ENCODE measurements around the gene FOXL3. TPM values are rescaled to one million over a fixed set of nuclear protein-coding genes. Genes with fewer than 3 reads are reported as not detected.

FOXL3 gene
- total RNA-seq, 1 donor from 2014 or later: not detected

DNA sequence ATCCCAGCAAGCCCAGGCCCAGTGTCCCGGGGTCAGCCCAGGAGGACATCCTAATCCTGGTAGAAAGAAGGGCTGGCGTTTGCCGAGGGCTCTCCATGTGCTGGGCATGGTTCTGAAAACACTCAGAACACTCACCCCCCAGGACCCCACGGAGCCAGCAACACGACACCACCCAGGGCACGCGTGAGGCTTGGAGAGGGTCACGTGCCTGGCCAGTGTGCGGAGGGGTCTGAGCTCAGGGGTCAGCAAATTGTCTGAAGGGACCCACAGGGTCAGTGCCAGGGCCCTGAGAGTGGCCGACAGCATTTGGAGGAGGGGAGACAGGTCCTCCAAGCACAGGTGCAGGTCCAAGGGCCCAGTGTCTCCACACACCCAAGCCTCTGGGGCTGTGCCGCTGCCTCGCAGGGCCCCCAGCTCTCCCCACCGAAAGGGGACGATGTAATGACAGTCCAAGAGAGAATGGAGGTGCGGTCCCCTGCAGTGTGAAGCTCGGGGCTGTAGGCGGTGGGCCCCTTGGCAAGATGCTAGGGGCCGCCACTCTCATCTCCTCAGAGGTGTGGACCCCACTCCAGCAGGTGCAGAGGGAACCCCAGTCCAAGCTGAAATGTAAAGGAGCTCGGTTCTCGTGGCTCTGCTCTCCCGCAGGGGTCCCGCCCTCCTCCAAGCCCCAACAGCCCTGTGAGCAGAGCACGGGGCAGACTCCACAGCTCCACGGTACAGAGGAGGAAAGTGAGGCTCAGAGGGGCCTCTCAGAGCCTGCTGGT, 7.8 kb downstream of the FOXL3 start:
- Histone ChIP-seq H3K4me1 (no peaks in the 10 kb centered on the region), H3K9me3 (no peaks in the 10 kb centered on the region), H3K4me3 (no peak overlapping the region), H3K36me3 (no peaks in the 10 kb centered on the region), H3K27ac (no peak overlapping the region), H3K27me3 (peaks cover 16% of the 10 kb centered on the region)
- DNase-seq: peak; percentile 62
- TF ChIP-seq, protein P1, sequence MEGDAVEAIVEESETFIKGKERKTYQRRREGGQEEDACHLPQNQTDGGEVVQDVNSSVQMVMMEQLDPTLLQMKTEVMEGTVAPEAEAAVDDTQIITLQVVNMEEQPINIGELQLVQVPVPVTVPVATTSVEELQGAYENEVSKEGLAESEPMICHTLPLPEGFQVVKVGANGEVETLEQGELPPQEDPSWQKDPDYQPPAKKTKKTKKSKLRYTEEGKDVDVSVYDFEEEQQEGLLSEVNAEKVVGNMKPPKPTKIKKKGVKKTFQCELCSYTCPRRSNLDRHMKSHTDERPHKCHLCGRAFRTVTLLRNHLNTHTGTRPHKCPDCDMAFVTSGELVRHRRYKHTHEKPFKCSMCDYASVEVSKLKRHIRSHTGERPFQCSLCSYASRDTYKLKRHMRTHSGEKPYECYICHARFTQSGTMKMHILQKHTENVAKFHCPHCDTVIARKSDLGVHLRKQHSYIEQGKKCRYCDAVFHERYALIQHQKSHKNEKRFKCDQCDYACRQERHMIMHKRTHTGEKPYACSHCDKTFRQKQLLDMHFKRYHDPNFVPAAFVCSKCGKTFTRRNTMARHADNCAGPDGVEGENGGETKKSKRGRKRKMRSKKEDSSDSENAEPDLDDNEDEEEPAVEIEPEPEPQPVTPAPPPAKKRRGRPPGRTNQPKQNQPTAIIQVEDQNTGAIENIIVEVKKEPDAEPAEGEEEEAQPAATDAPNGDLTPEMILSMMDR (IDR thresholded peaks at IDR 0.05): no peak
- ATAC-seq: no peak
- intact Hi-C loops (cut with DNase I): no loop called here

DNA sequence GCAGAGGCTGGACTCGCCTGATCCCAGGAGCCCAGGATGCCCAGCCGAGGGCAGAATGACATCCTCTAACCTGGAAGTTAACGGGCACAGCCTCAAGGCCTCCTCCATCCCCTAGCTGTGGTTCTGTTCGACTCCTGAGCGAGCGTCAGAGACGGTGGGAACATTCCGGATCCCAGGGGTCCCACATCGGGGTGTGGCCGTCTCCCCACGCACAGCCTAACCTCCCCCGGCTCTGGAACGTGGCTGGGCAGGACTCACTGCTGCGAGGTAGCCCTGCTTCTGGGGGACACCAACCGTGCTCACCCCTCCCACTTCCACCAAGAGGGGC, 8.4 kb downstream of the FOXL3 start:
- TF ChIP-seq, protein P1 (IDR thresholded peaks at IDR 0.05): no peak
- peaks cover 13% of the 10 kb centered on the region for H3K27me3 ChIP-seq
- intact Hi-C loops (cut with DNase I): no loop called here
- ATAC-seq (no peak), DNase-seq (no peak)
- no peaks in the 10 kb centered on the region for H3K9me3 ChIP-seq
- H3K4me1 ChIP-seq: no peaks in the 10 kb centered on the region
- H3K4me3 ChIP-seq: no peak overlapping the region
- no peaks in the 10 kb centered on the region for H3K36me3 ChIP-seq
- H3K27ac ChIP-seq: no peak overlapping the region

DNA sequence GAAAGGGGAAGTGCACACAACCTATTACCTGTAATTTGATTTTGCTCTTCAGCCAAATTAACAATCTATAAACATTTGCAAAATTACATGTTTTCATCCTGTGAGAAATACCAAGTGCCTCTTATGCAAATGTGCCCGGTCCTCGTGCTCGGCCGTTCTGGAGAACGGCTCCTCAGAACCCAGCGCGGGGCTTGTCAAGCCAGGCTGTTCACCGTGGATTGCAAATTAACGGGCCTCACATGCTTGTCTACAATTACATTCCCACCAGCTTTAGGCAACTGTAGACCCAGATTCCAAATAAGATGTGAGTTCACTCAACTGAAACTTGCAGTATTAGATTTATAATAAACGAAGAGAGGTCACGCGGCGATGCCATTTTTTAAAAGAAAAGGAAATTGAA, 8.8 kb downstream of the FOXL3 start:
- Histone ChIP-seq H3K9me3 (no peaks in the 10 kb centered on the region), H3K27me3 (peaks cover 9% of the 10 kb centered on the region), H3K36me3 (no peaks in the 10 kb centered on the region), H3K4me1 (no peaks in the 10 kb centered on the region), H3K27ac (no peak overlapping the region), H3K4me3 (no peak overlapping the region)
- TF ChIP-seq, protein P1 (IDR thresholded peaks at IDR 0.05): no peak
- DNase-seq (no peak), ATAC-seq (no peak)
- intact Hi-C loops (cut with DNase I): no loop called here

DNA sequence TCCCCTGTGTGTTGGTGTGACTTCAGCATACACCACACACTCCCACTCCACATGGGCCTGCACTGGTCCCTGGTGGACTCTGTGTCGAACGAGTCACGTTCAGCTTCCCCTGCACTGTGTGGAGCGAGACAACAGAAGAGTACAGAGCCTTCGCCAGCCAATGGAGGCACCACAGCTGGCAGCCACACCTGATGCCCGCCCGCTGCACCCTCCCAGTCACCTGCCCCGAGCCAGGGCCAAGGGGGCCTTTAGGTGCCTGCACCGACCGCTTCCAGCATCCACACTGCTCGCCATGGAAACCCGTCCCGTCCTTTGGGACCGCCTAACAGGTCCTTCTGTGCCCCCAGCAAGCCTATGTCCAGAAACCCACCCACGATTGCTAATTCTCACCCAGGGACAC, 9.2 kb downstream of the FOXL3 start:
- ATAC-seq (no peak), DNase-seq (peak; percentile 59)
- intact Hi-C loops (cut with DNase I): no loop called here
- H3K27ac ChIP-seq: no peak overlapping the region
- H3K4me3 ChIP-seq: no peak overlapping the region
- H3K36me3 ChIP-seq: no peaks in the 10 kb centered on the region
- H3K27me3 ChIP-seq: peaks cover 4% of the 10 kb centered on the region
- H3K9me3 ChIP-seq: no peaks in the 10 kb centered on the region
- TF ChIP-seq, protein P1 (IDR thresholded peaks at IDR 0.05): no peak
- no peaks in the 10 kb centered on the region for H3K4me1 ChIP-seq

DNA sequence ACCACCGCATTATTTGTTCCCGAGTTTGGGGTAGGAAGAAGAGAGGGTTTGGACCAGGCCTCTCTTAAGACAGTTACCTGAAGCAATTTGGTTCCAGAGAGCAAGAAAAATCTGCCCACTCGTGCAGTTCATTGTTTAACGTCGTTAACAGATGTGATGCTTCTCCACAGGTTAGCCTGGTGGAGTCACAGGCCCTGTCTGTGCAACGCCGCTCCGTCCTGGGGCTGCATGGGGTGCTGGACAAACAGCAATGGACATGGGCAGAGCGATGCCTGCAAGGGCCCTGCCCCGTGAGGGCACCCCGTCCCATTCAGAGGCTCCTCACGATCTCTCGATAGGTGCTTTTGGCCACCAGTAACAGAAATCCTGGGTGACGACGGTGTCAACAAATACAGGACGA, 9.7 kb downstream of the FOXL3 start:
- Histone ChIP-seq H3K4me1 (no peaks in the 10 kb centered on the region), H3K36me3 (no peaks in the 10 kb centered on the region), H3K27ac (no peak overlapping the region), H3K9me3 (no peaks in the 10 kb centered on the region), H3K27me3 (peaks cover 4% of the 10 kb centered on the region), H3K4me3 (no peak overlapping the region)
- DNase-seq (peak; percentile 41), ATAC-seq (no peak)
- intact Hi-C loops (cut with DNase I): no loop called here
- TF ChIP-seq, protein P1 (IDR thresholded peaks at IDR 0.05): no peak

DNA sequence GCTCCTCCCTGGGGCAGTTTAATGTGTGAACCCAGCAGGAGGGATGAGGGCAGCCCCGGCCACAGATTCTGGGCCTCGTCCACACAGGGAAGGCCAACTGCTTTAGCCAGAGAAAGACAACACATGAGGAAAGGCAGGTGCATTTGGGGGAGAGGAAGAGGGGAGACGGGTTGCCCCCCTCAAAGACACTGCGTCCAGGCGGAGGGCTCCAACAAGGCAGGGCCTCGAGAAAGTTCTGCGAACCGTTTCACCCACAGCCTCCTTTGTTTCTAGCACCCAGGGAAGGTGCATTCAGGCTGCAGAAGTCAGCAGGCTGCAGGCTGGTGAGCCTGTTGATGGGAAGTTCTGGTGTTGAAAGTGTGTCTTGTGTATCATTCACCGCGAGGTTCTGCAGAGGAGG, 10.1 kb downstream of the FOXL3 start:
- Histone ChIP-seq H3K4me3 (no peak overlapping the region), H3K27ac (no peak overlapping the region), H3K4me1 (no peaks in the 10 kb centered on the region), H3K27me3 (peaks cover 4% of the 10 kb centered on the region), H3K36me3 (no peaks in the 10 kb centered on the region), H3K9me3 (no peaks in the 10 kb centered on the region)
- TF ChIP-seq, protein P1 (IDR thresholded peaks at IDR 0.05): no peak
- intact Hi-C loops (cut with DNase I): no loop called here
- DNase-seq (peak; percentile 26), ATAC-seq (no peak)
